ENCODE data around the gene CKB.
"Not testable (repeated sequence)": the region's sequence is repeated elsewhere in the genome, so short reads cannot be mapped to it uniquely, and the experiment has no call there.

Gene CKB

GRCh38 chr14:103526247-103526913, 3.8 kb upstream of the CKB start:
- no peak for DNase-seq

GRCh38 chr14:103525430-103526246, 3.0 kb upstream of the CKB start:
- not testable (repeated sequence) for DNase-seq

- DNase-seq = no peak
These were observed 1.6 kb upstream of the CKB start for GRCh38 chr14:103524002-103524935.

GRCh38 chr14:103523575-103523954, 935 bp upstream of the CKB start:
- DNase-seq = no peak

GRCh38 chr14:103521951-103522563, 573 bp downstream of the CKB start:
- DNase-seq = peak; percentile 22

GRCh38 chr14:103521438-103521950, 1.1 kb downstream of the CKB start:
- DNase-seq = peak; percentile 15

- DNase-seq = peak; percentile 65
These were observed 1.8 kb downstream of the CKB start for GRCh38 chr14:103520657-103521437.

GRCh38 chr14:103520269-103520656, 2.4 kb downstream of the CKB start:
- DNase-seq = no peak

GRCh38 chr14:103519837-103520212, 2.8 kb downstream of the CKB start:
- no peak for DNase-seq

- DNase-seq = no peak
These were observed 3.4 kb downstream of the CKB start for GRCh38 chr14:103519043-103519836.

- DNase-seq = peak; percentile 63
These were observed 4.1 kb downstream of the CKB start for GRCh38 chr14:103518422-103519042.

GRCh38 chr14:103517721-103518421, 4.8 kb downstream of the CKB start:
- no peak for DNase-seq

- DNase-seq = no peak
These were observed 5.5 kb downstream of the CKB start for GRCh38 chr14:103517174-103517566.

- no peak for DNase-seq
These were observed 6.0 kb downstream of the CKB start for GRCh38 chr14:103516426-103517173.

- no peak for DNase-seq
These were observed 7.8 kb downstream of the CKB start for GRCh38 chr14:103514596-103515421.

GRCh38 chr14:103512701-103513611, 9.7 kb downstream of the CKB start:
- no peak for DNase-seq

GRCh38 chr14:103512180-103512579, 10.4 kb downstream of the CKB start:
- not testable (repeated sequence) for DNase-seq

All from activated naive CD4-positive, alpha-beta T cell treated with anti-CD3 and anti-CD28 coated beads, Interleukin-2, amount 50 U/mL, for 16 hours (primary cell).